H1 (cell line): ENCODE data around the gene LIMS1. TPM values are rescaled to one million over a fixed set of nuclear protein-coding genes. Genes with fewer than 3 reads are reported as not detected.

ENCODE experiments used
- BACH1 ChIP-seq: IDR thresholded peaks from 2 replicates; pipeline ENCODE4 v1.6.1; 2012; ENCODE audit warnings: low read length, improper control_type of control experiment
- RFX5 ChIP-seq: IDR thresholded peaks from 2 replicates; pipeline ENCODE4 v1.6.1; 2011; ENCODE audit warnings: low read depth, low read length, improper control_type of control experiment, borderline replicate concordance
- SP1 ChIP-seq: IDR thresholded peaks from 2 replicates; pipeline ENCODE4 v1.6.1; 2011; ENCODE audit warnings: low read depth, low read length
- polyA plus RNA-seq, 7 experiments: library from polyadenylated mRNA; depleted of rRNA in 3 of 7; stranded (reverse) in 5 of 7; unstranded in 2 of 7; fragments of >200 nt in 5 of 7; fragments of 200-250 nt in 2 of 7; gene quantifications; 1 replicate in 5 of 7; 2 replicates in 1 of 7; 4 replicates in 1 of 7; pipeline versions ENCODE4 v1.2.1 to v1.2.3, GENCODE V29; 2011 to 2013; ENCODE audit warnings: missing spikeins in 2 of 7, mixed read lengths in 2 of 7
- total RNA-seq: library from RNA; stranded (reverse); fragmentation: NEBNext Ultra II Directional; extraction: Animal tissue kit (Norgen Biotek cat#: 25700); gene quantifications from 2 replicates; pipeline ENCODE4 v1.2.1, GENCODE V29; 2021

Gene LIMS1
- total and polyA plus RNA-seq, 2 of the 8 experiments (the other 6 are each of a cell fraction or from before 2014, with no cell fraction given) = 24.1 to 36.7 TPM

DNA sequence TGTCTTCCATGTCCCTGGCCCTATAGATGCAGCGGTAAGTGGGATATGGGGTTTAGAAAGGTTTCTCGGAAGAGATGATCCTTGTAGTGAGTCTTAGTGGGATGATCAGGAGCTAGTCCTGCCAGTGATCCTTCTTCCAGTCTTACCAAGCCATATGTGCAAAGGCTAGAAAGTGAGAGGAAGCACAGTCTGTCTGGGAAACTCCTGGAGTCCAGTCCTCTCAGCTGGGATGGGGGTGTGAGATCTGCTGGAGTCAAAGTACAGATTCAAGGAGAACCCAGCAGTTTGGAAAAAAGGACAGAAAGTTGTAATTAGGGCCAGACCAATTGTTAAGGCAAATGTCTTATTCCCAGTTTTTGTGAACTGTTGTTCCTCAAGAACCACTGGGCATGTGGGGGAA is 83.3 kb downstream of the LIMS1 start (continued):
- TF ChIP-seq RFX5 (no peak), BACH1 (no peak), SP1 (no peak)
